CD4-positive, alpha-beta T cell (primary cell): ENCODE data around the gene PKD1. TPM values are rescaled to one million over a fixed set of nuclear protein-coding genes. Genes with fewer than 3 reads are reported as not detected.

Experiments used
- ATAC-seq: fragments of 200-7000 bp; cut with Tn5 transposase; one replicate; pipeline ENCODE4 v1.10.0; 2022; ENCODE audit warnings: mild to moderate bottlenecking; ENCODE audit not compliant: poor library complexity
- CTCF ChIA-PET: fragments of 350-600 bp; sonication (Branson Sonifier 250); formaldehyde crosslinking; loops from one replicate; lab custom pipeline; 2021; ENCODE audit warnings: antibody characterized with exemption, inconsistent platforms; lab: Charles Lee
- POLR2A ChIA-PET: fragments of 350-600 bp; sonication (Branson Sonifier 250); formaldehyde crosslinking; loops from one replicate; lab custom pipeline; 2021; ENCODE audit warnings: antibody characterized with exemption, inconsistent platforms; lab: Charles Lee
- DNase-seq, 14 experiments: peaks; one replicate each; pipeline ENCODE4 v3.0.0-alpha.2; 2013 to 2020; ENCODE audit warnings: mixed read lengths in 2 of 14
- H3K27ac ChIP-seq, 2 donors: one replicate each; pipeline versions ENCODE4 v1.5.1 to v1.7.0; 2013; ENCODE audit warnings: low read length in 2 of 2, low read depth in 1 of 2, mild to moderate bottlenecking in 1 of 2
- H3K27me3 ChIP-seq, 2 experiments: 1 replicate in 1 of 2; 2 replicates in 1 of 2; pipeline versions ENCODE4 v1.6.1 to v1.7.0; 2013; ENCODE audit warnings: low read length in 2 of 2, control low read depth in 1 of 2, mild to moderate bottlenecking in 1 of 2, moderate library complexity in 1 of 2; ENCODE audit not compliant: insufficient read depth in 2 of 2, control insufficient read depth in 1 of 2
- H3K36me3 ChIP-seq: one replicate; pipeline ENCODE4 v1.6.1; 2013; ENCODE audit warnings: low read length, control low read depth; ENCODE audit not compliant: insufficient read depth
- H3K4me1 ChIP-seq: one replicate; pipeline ENCODE4 v1.6.1; 2013; ENCODE audit warnings: low read length, control low read depth; ENCODE audit not compliant: insufficient read depth
- H3K4me3 ChIP-seq: one replicate; pipeline ENCODE4 v1.5.1; 2013; ENCODE audit warnings: mild to moderate bottlenecking, low read length, moderate library complexity
- H3K9me3 ChIP-seq, 2 experiments: 1 replicate in 1 of 2; 2 replicates in 1 of 2; pipeline versions ENCODE4 v1.6.1 to v1.7.0; 2013; ENCODE audit warnings: low read length in 2 of 2, mild to moderate bottlenecking in 2 of 2, control low read depth in 1 of 2, moderate library complexity in 1 of 2; ENCODE audit not compliant: control insufficient read depth in 1 of 2, insufficient read depth in 1 of 2
- H3K27ac Mint-ChIP-seq: one replicate; pipeline ENCODE4 v1.8.0; 2020; ENCODE audit warnings: mixed read lengths
- H3K27me3 Mint-ChIP-seq: one replicate; pipeline ENCODE4 v1.8.0; 2021; ENCODE audit warnings: mixed read lengths
- H3K36me3 Mint-ChIP-seq: one replicate; pipeline ENCODE4 v1.8.0; 2021; ENCODE audit warnings: low read depth, mixed read lengths
- H3K4me1 Mint-ChIP-seq: one replicate; pipeline ENCODE4 v1.8.0; 2021; ENCODE audit warnings: low read depth, mixed read lengths
- H3K4me3 Mint-ChIP-seq: one replicate; pipeline ENCODE4 v1.8.0; 2020; ENCODE audit warnings: mild to moderate bottlenecking, mixed read lengths
- H3K9me3 Mint-ChIP-seq: one replicate; pipeline ENCODE4 v1.8.0; 2020; ENCODE audit warnings: mixed read lengths
- intact Hi-C, 2 experiments: fragments of 100-400 bp; cut with DNase I in 1 of 2; cut with micrococcal nuclease in 1 of 2; formaldehyde crosslinking; loops; one replicate each; pipeline versions ENCODE4 v1.15.1 to v1.9.0; 2023 to 2025; cut with DNase I, micrococcal nuclease
- total RNA-seq, 174 experiments: library from RNA in 2 of 174; stranded (reverse) in 2 of 174; gene quantifications; one replicate each; pipeline ENCODE4 v1.2.3 and lab custom pipeline; 2021 to 2026
- TF ChIP-seq, protein P1 (sequence below): fragments of 200-600 bp; IDR thresholded peaks from one replicate; pipeline ENCODE4 v1.8.0; 2022; ENCODE audit warnings: antibody characterized with exemption, mild to moderate bottlenecking

The PKD1 gene
- total RNA-seq, 2 experiments from 2014 or later = 80.3 to 85.6 TPM

DNA sequence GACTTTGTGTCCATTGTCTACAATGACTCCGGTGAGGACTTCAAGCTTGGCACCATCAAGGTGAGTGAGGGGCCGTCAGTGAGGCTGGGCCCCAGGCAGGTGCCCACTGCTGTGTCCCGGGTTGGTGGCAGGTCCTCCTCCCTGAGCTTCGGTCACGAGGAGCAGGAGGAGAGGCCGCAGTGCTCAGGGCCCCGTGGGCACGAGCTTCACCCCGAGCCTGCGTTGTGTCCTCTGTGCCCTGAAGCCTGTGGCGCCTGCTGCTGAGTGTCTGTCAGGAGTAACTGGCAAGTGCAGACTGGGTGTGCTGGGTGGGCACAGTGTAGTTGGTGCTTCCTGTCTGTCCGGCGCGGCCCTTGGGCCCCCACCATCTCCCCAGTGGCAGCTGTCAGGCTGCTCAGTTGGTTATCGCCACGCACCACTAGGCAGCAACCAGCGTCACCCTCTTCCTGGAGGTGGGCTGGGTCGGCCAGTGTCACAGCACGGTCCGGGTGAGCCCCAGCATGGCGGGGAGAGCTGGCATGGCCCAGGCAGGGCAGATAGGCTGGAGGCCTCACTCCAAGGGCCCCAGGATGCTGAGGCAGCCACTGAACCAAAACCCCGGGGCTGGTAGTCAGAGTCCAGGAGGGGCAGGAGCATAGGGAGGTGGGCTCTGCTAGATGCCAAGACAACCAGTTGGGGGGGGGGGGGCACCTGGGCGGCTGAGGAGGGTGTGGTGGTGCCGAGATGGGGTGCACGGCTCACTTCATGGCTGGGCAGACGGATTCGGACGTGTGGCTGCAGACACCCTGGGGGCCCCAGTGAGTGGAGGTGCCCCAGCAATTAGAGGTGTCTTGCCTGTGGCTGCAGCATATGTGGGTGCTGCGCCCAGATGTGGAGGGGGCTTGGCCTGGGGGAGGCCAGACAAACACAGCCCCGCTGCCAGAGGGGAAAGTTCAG is 48.6 kb downstream of the PKD1 start:
- H3K27ac Mint-ChIP-seq = no peak overlapping the region
- ChIA-PET POLR2A (no interaction called here), CTCF (no interaction called here)
- intact Hi-C loops = no loop called here
- Histone ChIP-seq H3K4me3 (no peak overlapping the region), H3K27ac (no peak overlapping the region), H3K4me1 (no peaks in the 10 kb centered on the region), H3K27me3 (no peaks in the 10 kb centered on the region), H3K9me3 (no peaks in the 10 kb centered on the region), H3K36me3 (peaks cover 79% of the 10 kb centered on the region)
- TF ChIP-seq, protein P1, sequence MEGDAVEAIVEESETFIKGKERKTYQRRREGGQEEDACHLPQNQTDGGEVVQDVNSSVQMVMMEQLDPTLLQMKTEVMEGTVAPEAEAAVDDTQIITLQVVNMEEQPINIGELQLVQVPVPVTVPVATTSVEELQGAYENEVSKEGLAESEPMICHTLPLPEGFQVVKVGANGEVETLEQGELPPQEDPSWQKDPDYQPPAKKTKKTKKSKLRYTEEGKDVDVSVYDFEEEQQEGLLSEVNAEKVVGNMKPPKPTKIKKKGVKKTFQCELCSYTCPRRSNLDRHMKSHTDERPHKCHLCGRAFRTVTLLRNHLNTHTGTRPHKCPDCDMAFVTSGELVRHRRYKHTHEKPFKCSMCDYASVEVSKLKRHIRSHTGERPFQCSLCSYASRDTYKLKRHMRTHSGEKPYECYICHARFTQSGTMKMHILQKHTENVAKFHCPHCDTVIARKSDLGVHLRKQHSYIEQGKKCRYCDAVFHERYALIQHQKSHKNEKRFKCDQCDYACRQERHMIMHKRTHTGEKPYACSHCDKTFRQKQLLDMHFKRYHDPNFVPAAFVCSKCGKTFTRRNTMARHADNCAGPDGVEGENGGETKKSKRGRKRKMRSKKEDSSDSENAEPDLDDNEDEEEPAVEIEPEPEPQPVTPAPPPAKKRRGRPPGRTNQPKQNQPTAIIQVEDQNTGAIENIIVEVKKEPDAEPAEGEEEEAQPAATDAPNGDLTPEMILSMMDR = no peak
- H3K36me3 Mint-ChIP-seq = peaks cover 38% of the 10 kb centered on the region
- DNase-seq = no peak
- no peaks in the 10 kb centered on the region for H3K4me1 Mint-ChIP-seq
- ATAC-seq = no peak
- no peaks in the 10 kb centered on the region for H3K9me3 Mint-ChIP-seq
- H3K4me3 Mint-ChIP-seq = no peak overlapping the region
- no peaks in the 10 kb centered on the region for H3K27me3 Mint-ChIP-seq

DNA sequence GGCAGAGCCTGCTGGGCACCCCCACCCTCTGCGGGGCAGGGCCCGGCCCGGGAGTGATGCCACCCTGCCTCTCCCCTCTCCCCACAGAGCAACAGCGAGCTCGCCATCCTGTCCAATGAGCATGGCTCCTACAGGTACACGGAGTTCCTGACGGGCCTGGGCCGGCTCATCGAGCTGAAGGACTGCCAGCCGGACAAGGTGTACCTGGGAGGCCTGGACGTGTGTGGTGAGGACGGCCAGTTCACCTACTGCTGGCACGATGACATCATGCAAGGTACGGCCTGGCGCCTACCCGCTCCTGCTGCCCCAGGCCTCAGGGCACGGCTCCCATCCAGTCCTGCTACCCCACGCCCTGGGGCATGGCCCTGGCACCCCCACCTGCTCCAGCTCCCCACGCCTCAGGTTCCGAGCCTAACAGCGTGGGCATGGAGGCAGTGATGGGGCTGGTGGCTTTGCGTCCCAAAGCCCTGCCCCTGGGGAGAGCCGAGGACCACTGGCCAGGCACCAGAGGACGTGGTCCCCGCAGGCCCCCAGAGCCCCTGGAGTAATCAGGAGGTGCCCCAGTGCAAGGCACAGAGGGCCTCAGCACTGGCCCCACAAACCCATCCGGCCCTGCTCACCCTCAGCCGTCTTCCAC is 49.5 kb downstream of the PKD1 start:
- Histone ChIP-seq H3K36me3 (peaks cover 82% of the 10 kb centered on the region), H3K4me3 (no peak overlapping the region), H3K27me3 (no peaks in the 10 kb centered on the region), H3K9me3 (no peaks in the 10 kb centered on the region), H3K27ac (no peak overlapping the region), H3K4me1 (no peaks in the 10 kb centered on the region)
- ChIA-PET CTCF (no interaction called here), POLR2A (no interaction called here)
- no peak overlapping the region for H3K4me3 Mint-ChIP-seq
- H3K9me3 Mint-ChIP-seq = no peaks in the 10 kb centered on the region
- H3K4me1 Mint-ChIP-seq = no peaks in the 10 kb centered on the region
- peaks cover 38% of the 10 kb centered on the region for H3K36me3 Mint-ChIP-seq
- intact Hi-C loops = no loop called here
- TF ChIP-seq, protein P1 = no peak
- DNase-seq (no peak), ATAC-seq (no peak)
- no peaks in the 10 kb centered on the region for H3K27me3 Mint-ChIP-seq
- H3K27ac Mint-ChIP-seq = no peak overlapping the region

DNA sequence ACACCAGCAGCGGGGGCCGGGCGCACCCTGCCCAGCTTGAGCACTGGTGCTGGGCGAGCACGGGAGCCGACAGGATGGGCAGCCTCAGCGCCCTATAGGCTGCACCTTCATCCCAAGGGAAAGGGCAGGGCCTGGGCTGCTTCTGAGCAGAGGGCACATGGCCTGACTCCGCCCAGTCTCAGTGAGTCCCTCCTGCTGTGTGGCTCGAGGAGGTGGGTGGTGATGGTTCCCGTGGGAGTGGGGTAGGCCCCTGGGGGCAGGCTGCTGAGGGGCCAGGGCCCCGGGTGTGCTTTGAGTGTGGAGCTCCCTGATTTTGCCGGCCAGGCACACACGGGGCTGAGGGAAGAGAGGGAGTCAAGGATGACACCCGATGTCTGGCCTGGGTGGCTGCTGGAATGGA is 50.0 kb downstream of the PKD1 start:
- no peaks in the 10 kb centered on the region for H3K4me1 ChIP-seq
- no peaks in the 10 kb centered on the region for H3K4me1 Mint-ChIP-seq
- peaks cover 84% of the 10 kb centered on the region for H3K36me3 ChIP-seq
- peaks cover 38% of the 10 kb centered on the region for H3K36me3 Mint-ChIP-seq
- TF ChIP-seq, protein P1 = no peak
- H3K4me3 ChIP-seq = no peak overlapping the region
- ATAC-seq (no peak), DNase-seq (no peak)
- H3K27me3 ChIP-seq = no peaks in the 10 kb centered on the region
- H3K27ac Mint-ChIP-seq = no peak overlapping the region
- H3K27ac ChIP-seq = no peak overlapping the region
- H3K27me3 Mint-ChIP-seq = no peaks in the 10 kb centered on the region
- no peak overlapping the region for H3K4me3 Mint-ChIP-seq
- intact Hi-C loops = no loop called here
- no peaks in the 10 kb centered on the region for H3K9me3 Mint-ChIP-seq
- POLR2A ChIA-PET = no interaction called here
- H3K9me3 ChIP-seq = no peaks in the 10 kb centered on the region
- CTCF ChIA-PET = no interaction called here
